Subcutaneous adipose tissue (tissue), 4 donors: ENCODE measurements around the gene CITED2. TPM values are rescaled to one million over a fixed set of nuclear protein-coding genes. Genes with fewer than 3 reads are reported as not detected.

ENCODE experiments used
- CTCF ChIP-seq: fragments of 450-650 bp; IDR thresholded peaks from one replicate; pipeline ENCODE4 v1.5.1; 2016; ENCODE audit warnings: low read depth, mild to moderate bottlenecking, control low read depth, antibody characterized with exemption, moderate library complexity
- total RNA-seq, 4 donors: library from RNA; depleted of rRNA; stranded (reverse); fragments of >200 nt; gene quantifications; one replicate each; pipeline ENCODE4 v1.1.0, GENCODE V29; 2016

CITED2 gene
- total RNA-seq, 4 donors from 2014 or later: 117 to 273 (median 201) TPM

DNA sequence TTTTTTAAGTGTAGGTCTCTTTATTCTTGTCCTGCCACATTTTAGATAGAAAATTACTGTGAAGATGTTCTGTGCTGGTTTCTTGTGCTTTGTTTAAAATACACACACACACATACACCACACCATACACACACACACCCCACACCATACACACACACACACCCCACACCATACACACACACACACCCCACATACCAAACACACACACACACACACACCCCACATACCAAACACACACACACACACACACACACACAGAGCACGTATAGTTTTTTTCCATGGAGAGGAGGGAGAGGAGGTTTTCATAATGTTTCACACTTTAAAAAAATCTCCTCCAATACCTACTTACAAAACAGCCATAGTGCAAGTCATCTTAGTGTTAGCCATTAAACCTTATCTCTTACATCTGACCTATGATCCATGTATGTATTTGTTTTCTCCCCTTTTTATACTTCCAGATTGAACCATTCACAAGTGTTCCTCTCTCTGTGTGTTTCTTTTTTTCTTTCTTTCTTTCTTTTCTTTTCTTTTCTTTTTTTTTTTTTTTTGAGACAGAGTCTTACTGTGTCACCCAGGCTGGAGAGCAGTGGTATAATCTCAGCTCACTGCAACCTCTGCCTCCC lies 19.7 kb upstream of the CITED2 start:
- TF ChIP-seq CTCF: no peak

- no peak for TF ChIP-seq CTCF
Observed at GRCh38 chr6:139392794-139393193, 18.3 kb upstream of the CITED2 start.

GRCh38 chr6:139391709-139392108 lies 17.3 kb upstream of the CITED2 start:
- TF ChIP-seq CTCF: no peak

DNA sequence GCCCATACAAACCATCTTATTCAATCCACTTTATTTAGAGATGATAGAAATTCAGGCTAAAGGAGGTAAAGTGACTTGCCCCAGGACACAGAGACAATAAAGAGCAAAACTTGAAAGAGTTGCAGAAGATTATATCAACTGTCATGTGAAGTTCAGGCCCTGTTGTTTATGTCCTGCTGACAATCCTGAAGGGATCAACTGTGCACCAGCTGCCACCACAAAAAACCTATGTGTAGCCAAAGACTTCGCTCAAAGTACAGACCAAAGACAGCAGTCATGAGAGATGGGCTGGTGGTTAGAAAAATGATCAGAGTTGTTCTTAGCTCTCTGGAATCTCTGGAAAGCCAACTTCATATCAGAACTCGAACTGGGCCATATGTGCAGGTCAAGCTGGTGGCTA lies 16.0 kb upstream of the CITED2 start:
- no peak for TF ChIP-seq CTCF

DNA sequence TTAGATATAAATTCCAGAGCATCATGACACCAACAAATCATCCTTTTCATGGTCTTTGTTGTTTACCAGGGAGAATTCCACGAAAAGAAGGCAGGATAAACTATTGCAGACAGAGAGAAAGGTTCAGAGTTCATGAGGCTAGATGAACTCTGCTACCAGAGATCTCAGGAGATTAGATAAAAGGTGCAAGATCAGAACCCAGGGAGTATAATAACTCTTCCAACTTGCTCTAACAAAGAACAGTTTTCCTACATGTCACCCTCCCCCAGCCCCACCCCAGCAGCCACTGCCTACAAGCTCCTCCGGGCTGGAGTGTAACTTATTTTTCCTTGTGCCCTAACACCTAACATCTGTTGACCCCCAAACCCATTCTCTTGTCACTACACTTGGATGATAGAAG lies 13.9 kb upstream of the CITED2 start:
- TF ChIP-seq CTCF: no peak

DNA sequence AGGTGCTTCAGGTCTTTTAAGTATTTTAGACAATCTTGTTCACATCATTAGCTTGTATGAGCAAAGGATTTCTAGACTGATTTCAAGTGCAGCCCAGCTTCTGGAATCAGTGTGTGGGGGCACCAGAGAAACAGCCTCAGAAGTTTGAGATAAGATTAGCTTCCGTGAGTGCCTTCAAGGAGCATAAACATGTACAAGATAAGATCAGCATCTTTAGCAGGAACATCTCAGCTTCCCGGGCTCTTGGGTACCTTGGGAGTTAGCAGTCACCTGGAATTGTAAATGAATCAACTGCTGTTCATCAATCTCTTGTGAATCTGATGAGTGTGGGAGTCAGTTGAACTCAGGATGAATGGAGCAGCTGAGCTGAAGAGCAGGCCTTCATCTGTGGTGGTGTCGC lies 12.0 kb upstream of the CITED2 start:
- no peak for TF ChIP-seq CTCF

- no peak for TF ChIP-seq CTCF
Observed at GRCh38 chr6:139381216-139381865, 6.9 kb upstream of the CITED2 start.
